Adrenal gland (tissue), 12 donors: Measurements from ENCODE around the gene ADGRL2. TPM values are rescaled to one million over a fixed set of nuclear protein-coding genes. Genes with fewer than 3 reads are reported as not detected.

Source experiments
- DNase-seq, 7 donors: peaks; one replicate each; pipeline ENCODE4 v3.0.0-alpha.2; 2019 to 2020
- H3K27ac ChIP-seq, 5 donors: fragments of 200-600 bp; sonication (generic) in 4 of 5; 1 replicate in 3 of 5; 2 replicates in 2 of 5; pipeline versions ENCODE4 v1.5.1 to v1.8.0; 2016 to 2020; ENCODE audit warnings: mild to moderate bottlenecking in 1 of 5
- H3K27me3 ChIP-seq: fragments of 200-600 bp; 2 replicates; pipeline ENCODE4 v1.8.0; 2021
- H3K36me3 ChIP-seq, 2 donors: fragments of 200-600 bp; replicated peaks in 1 of 2; 1 replicate in 1 of 2; 2 replicates in 1 of 2; pipeline versions ENCODE4 v1.5.1 to v1.8.0; 2018 to 2022
- H3K4me1 ChIP-seq, 2 donors: fragments of 200-600 bp; replicated peaks in 1 of 2; 1 replicate in 1 of 2; 2 replicates in 1 of 2; pipeline versions ENCODE4 v1.5.1 to v1.8.0; 2018 to 2021
- H3K4me3 ChIP-seq, 4 donors: fragments of 200-600 bp; sonication (generic) in 3 of 4; one replicate each; pipeline ENCODE4 v1.5.1; 2016 to 2018
- H3K9me3 ChIP-seq, 3 donors: fragments of 200-600 bp; sonication (generic) in 1 of 3; replicated peaks in 1 of 3; 1 replicate in 2 of 3; 2 replicates in 1 of 3; pipeline versions ENCODE4 v1.5.1 to v1.8.0; 2016 to 2021
- CTCF ChIP-seq, 6 experiments: fragments of 450-650 bp in 4 of 6; fragments of 200-600 bp in 2 of 6; sonication (generic) in 1 of 6; IDR thresholded peaks; 1 replicate in 5 of 6; 2 replicates in 1 of 6; pipeline versions ENCODE4 v1.5.1 to v1.8.0; 2016 to 2021; ENCODE audit warnings: antibody characterized with exemption in 6 of 6, mild to moderate bottlenecking in 2 of 6, moderate library complexity in 1 of 6
- POLR2A ChIP-seq, 2 donors: fragments of 450-650 bp; IDR thresholded peaks; one replicate each; pipeline ENCODE4 v1.6.1; 2017; ENCODE audit warnings: antibody characterized with exemption in 2 of 2, mild to moderate bottlenecking in 2 of 2, moderate library complexity in 1 of 2
- WGBS, 4 donors: extraction: QIAGEN DNeasy Blood & Tissue Kit in 2 of 4; methylation state at CpG; one replicate each; pipeline versions ENCODE4 v1.1.5 to v1.1.7; 2013 to 2017; 5-methylcytosine and 5-hydroxymethylcytosine counted together
- intact Hi-C, 2 donors: fragments of 100-400 bp; cut with DNase I; formaldehyde crosslinking; loops; one replicate each; pipeline versions ENCODE4 v1.14.1 to v1.15.0; 2022 to 2023
- polyA plus RNA-seq, 3 donors: library from polyadenylated mRNA; stranded (reverse); fragments of 200-250 nt in 2 of 3; fragments of 350-450 nt in 1 of 3; fragmentation: Illumina TruSeq in 1 of 3; extraction: RNeasy Lipid Tissue Mini Kit (QIAGEN cat#74804) in 1 of 3; gene quantifications; one replicate each; pipeline ENCODE4 v1.2.3, GENCODE V29; 2013 to 2014
- total RNA-seq, 9 donors: library from RNA; depleted of rRNA in 4 of 9; stranded (reverse); fragments of >200 nt in 4 of 9; fragments of 120-200 nt in 1 of 9; fragmentation: NEBNext Ultra II Directional in 1 of 9; extraction: Animal tissue kit (Norgen Biotek cat#: 25700) in 1 of 9; gene quantifications; one replicate each; pipeline versions ENCODE4 v1.1.0 to v1.2.4, GENCODE V29; 2013 to 2023
- donor health status: healthy with polysubstance abuse.
- donor health status: Bipolar disorder and iron deficiency.
- donor health status: DM: yes; HTN: yes; CAD: no.
- donor health status: DM: no; HTN: no; CAD: no.
- donor health status: DM: no; HTN: no; CAD: no.
- donor health status: DM: yes; HTN: yes; CAD: no.

ADGRL2 gene
- total and polyA plus RNA-seq, 12 donors: 24.2 to 170 (median 58.9) TPM

- Histone ChIP-seq H3K4me3 (no peak overlapping the region), H3K9me3 (no peaks in the 10 kb centered on the region), H3K36me3 (no peaks in the 10 kb centered on the region), H3K4me1 (peaks cover 5 to 13% of the 10 kb centered on the region in 2 donors), H3K27me3 (no peaks in the 10 kb centered on the region), H3K27ac (no peak overlapping the region)
- intact Hi-C loops: no loop called here
- no peak for DNase-seq
- TF ChIP-seq CTCF (IDR thresholded peaks at IDR 0.05) (no peak), POLR2A (IDR thresholded peaks at IDR 0.05) (no peak)
- WGBS, 4 donors: 50 to 68% (median 55%) methylated on average over 3 of the region's 3 CpGs
Observed at GRCh38 chr1:81915937-81916336, 115.2 kb downstream of the ADGRL2 start.

GRCh38 chr1:81920245-81920740, 119.6 kb downstream of the ADGRL2 start:
- H3K4me3 ChIP-seq: peak overlapping the region in 1 of 4 donors; percentile 16
- H3K27ac ChIP-seq: peak overlapping the region in 4 of 5 donors; percentile 9 to 53 (median 18)
- intact Hi-C loops: no loop called here
- DNase-seq: peak; percentile 33 to 88 (median 73)
- 24 to 39% (median 31%) methylated on average over 6 of the region's 6 CpGs for WGBS, 4 donors
- H3K4me1 ChIP-seq: peaks cover 11 to 33% of the 10 kb centered on the region in 2 donors
- TF ChIP-seq CTCF (IDR thresholded peaks at IDR 0.05) (no peak), POLR2A (IDR thresholded peaks at IDR 0.05) (peak in 1 of 2 donors; percentile 52)
- H3K27me3 ChIP-seq: no peaks in the 10 kb centered on the region
- no peaks in the 10 kb centered on the region for H3K9me3 ChIP-seq
- no peaks in the 10 kb centered on the region for H3K36me3 ChIP-seq

GRCh38 chr1:81920886-81921285, 120.2 kb downstream of the ADGRL2 start:
- TF ChIP-seq POLR2A (IDR thresholded peaks at IDR 0.05): no peak
- TF ChIP-seq CTCF (IDR thresholded peaks at IDR 0.05): no peak
- 17 to 27% (median 20%) methylated on average over 2 of the region's 2 CpGs for WGBS, 4 donors
- Histone ChIP-seq H3K9me3 (no peaks in the 10 kb centered on the region), H3K4me3 (peak overlapping the region in 1 of 4 donors; percentile 16), H3K4me1 (peaks cover 11 to 33% of the 10 kb centered on the region in 2 donors), H3K36me3 (no peaks in the 10 kb centered on the region), H3K27ac (peak overlapping the region in 2 of 5 donors; percentile 9 to 19), H3K27me3 (no peaks in the 10 kb centered on the region)
- no peak for DNase-seq
- intact Hi-C loops: no loop called here

- TF ChIP-seq POLR2A (IDR thresholded peaks at IDR 0.05) (no peak), CTCF (IDR thresholded peaks at IDR 0.05) (no peak)
- Histone ChIP-seq H3K9me3 (no peaks in the 10 kb centered on the region), H3K27ac (no peak overlapping the region), H3K4me1 (peaks cover 11 to 35% of the 10 kb centered on the region in 2 donors), H3K36me3 (no peaks in the 10 kb centered on the region), H3K4me3 (peak overlapping the region in 1 of 4 donors; percentile 13), H3K27me3 (no peaks in the 10 kb centered on the region)
- intact Hi-C loops: no loop called here
- 41 to 57% (median 42%) methylated on average over 4 of the region's 4 CpGs for WGBS, 4 donors
- DNase-seq: no peak
Observed at GRCh38 chr1:81921344-81921743, 120.6 kb downstream of the ADGRL2 start.
